ENCODE results near the gene C1S. TPM values are rescaled to one million over a fixed set of nuclear protein-coding genes. Genes with fewer than 3 reads are reported as not detected.

C1S gene
- total and polyA plus RNA-seq, 9 of the 15 experiments (the other 6 are each of a cell fraction or from before 2014, with no cell fraction given) = 0.08 to 0.84 (median 0.27) TPM

- TF ChIP-seq CTBP1 (IDR thresholded peaks at IDR 0.05; ENCODE audit: borderline replicate concordance) (no peak), CREM (IDR thresholded peaks at IDR 0.05; ENCODE audit: low read depth) (peak; percentile 61; the same call in 1 of the 2 replicates), GATA2 (CRISPR knock-in tag; IDR thresholded peaks at IDR 0.05) (no peak), TRIM28 (IDR thresholded peaks at IDR 0.05) (no peak), ZNF707 (CRISPR knock-in tag; conservative IDR thresholded peaks at IDR 0.05) (no peak), CBX8 (IDR thresholded peaks at IDR 0.05; ENCODE audit: borderline replicate concordance, extremely low read depth, low read depth, low read length, poor library complexity, severe bottlenecking) (no peak), EP300 (IDR thresholded peaks at IDR 0.05; ENCODE audit: low read length) (peak; percentile 41), CEBPZ (IDR thresholded peaks at IDR 0.05; ENCODE audit: borderline replicate concordance, low read depth, low read length) (no peak), MNT (conservative IDR thresholded peaks at IDR 0.05) (peak; percentile 43 to 68; a peak in 1 of 4 replicates), ZBTB40 (IDR thresholded peaks at IDR 0.05) (no peak), ZBTB40 (CRISPR knock-in tag; IDR thresholded peaks at IDR 0.05) (no peak), FUS (optimal IDR thresholded peaks at IDR 0.05; ENCODE audit: low read depth, low read length) (no peak)
These were observed 42.0 kb upstream of the C1S start, which contains the start of gene LPCAT3 (continued) for GRCh38 chr12:7018350-7019042.

Data from K562 (cell line).